Measurements from ENCODE around the gene BEND6. TPM values are rescaled to one million over a fixed set of nuclear protein-coding genes. Genes with fewer than 3 reads are reported as not detected.

BEND6 gene
- total and polyA plus RNA-seq, 7 donors = 0.14 to 1.1 (median 0.30) TPM

DNA sequence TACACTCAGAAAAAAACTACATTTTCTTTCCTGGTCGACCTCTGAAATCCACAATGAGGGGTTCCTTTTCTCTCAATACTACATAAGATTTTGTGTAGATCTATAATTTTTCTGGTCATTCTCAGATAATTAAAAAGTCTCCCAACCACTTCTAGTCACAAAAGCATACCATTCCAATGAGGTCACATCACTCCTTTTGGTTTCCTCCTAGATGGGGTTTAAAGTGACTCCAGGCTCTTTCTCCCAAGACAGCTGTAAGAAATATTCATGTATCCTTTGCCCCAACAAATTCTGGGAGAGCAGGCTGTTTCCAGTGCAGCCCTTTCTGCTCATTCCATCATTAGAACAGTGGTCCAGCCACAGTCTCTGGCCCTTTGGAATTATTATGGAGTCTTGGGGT lies 43.1 kb upstream of the BEND6 start:
- intact Hi-C loops (cut with DNase I) = no loop called here
- no peak for ATAC-seq
- 74 to 79% (median 78%) methylated on average over 1 of the region's 1 CpG for WGBS, 3 donors
- no peak overlapping the region for H3K4me3 ChIP-seq
- no peaks in the 10 kb centered on the region for H3K36me3 ChIP-seq (ENCODE audit: insufficient read depth in 1 of 2, low read depth in 1 of 2)
- H3K9me3 ChIP-seq = no peaks in the 10 kb centered on the region
- no peak for TF ChIP-seq CTCF (IDR thresholded peaks at IDR 0.05)
- H3K27ac ChIP-seq = no peak overlapping the region
- no peak for DNase-seq
- peaks cover 6% of the 10 kb centered on the region for H3K4me1 ChIP-seq
- no peaks in the 10 kb centered on the region for H3K27me3 ChIP-seq (ENCODE audit: insufficient read depth in 3 of 3, low read length in 2 of 3)

DNA sequence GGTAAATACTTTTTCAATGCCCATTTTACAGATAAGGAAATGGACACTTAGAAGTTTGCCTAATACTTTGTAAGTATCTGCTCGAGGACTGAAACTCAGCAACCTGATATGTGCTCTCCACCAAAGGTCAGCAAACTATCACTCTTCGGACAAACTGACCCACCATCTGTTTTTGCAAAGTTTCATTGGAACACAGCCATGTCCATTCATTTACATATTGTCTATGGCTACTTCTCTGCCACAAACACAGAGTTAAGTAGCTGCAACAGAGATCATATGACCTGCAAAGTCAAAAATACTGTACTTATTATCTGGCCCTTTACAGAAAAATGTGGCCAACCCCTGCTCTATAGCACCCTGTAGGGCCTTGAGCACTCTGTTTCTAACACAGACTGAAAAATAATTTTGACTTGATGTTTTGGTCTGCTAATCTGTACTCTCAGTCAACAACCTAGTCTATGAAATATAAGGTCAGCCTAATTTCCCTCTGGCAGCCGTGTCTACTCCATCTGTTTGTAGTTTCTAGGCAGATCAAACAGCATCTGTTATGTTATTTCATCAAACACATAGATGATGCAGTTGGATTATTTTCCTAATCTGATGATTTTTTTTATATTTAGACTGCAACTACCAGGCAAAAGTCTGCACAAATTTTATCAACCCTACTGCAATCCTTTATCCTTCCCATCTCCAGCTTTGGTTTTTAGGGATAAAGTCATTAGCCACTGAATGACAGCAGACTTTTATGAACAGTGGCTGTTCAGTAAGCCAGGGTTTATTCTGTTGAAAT lies 41.4 kb upstream of the BEND6 start:
- no peak overlapping the region for H3K27ac ChIP-seq
- H3K4me3 ChIP-seq = no peak overlapping the region
- WGBS, 3 donors = 18 to 33% (median 20%) methylated on average over 3 of the region's 3 CpGs
- no peaks in the 10 kb centered on the region for H3K9me3 ChIP-seq
- no peaks in the 10 kb centered on the region for H3K27me3 ChIP-seq (ENCODE audit: insufficient read depth in 3 of 3, low read length in 2 of 3)
- peaks cover 6% of the 10 kb centered on the region for H3K4me1 ChIP-seq
- TF ChIP-seq CTCF (IDR thresholded peaks at IDR 0.05) = no peak
- no peak for DNase-seq
- H3K36me3 ChIP-seq (ENCODE audit: insufficient read depth in 1 of 2, low read depth in 1 of 2) = no peaks in the 10 kb centered on the region
- ATAC-seq = no peak
- intact Hi-C loops (cut with DNase I) = no loop called here

- ATAC-seq (peak; percentile 88 to 97 (median 94)), DNase-seq (peak; percentile 24 to 64)
- Histone ChIP-seq H3K4me3 (no peak overlapping the region), H3K27ac (peak overlapping the region; percentile 11), H3K9me3 (no peaks in the 10 kb centered on the region), H3K36me3 (ENCODE audit: insufficient read depth in 1 of 2, low read depth in 1 of 2) (no peaks in the 10 kb centered on the region), H3K4me1 (peaks cover 6% of the 10 kb centered on the region), H3K27me3 (ENCODE audit: insufficient read depth in 3 of 3, low read length in 2 of 3) (no peaks in the 10 kb centered on the region)
- WGBS, 3 donors = 50 to 58% (median 53%) methylated on average over 8 of the region's 8 CpGs
- no peak for TF ChIP-seq CTCF (IDR thresholded peaks at IDR 0.05)
- intact Hi-C loops (cut with DNase I) = loop anchor here in 1 of 2 donors (5.0 kb wide), 1 partner anchor 102 kb away; no protein-coding TSS in a partner anchor
Measured at GRCh38 chr6:56914798-56915658, 39.9 kb upstream of the BEND6 start.

DNA sequence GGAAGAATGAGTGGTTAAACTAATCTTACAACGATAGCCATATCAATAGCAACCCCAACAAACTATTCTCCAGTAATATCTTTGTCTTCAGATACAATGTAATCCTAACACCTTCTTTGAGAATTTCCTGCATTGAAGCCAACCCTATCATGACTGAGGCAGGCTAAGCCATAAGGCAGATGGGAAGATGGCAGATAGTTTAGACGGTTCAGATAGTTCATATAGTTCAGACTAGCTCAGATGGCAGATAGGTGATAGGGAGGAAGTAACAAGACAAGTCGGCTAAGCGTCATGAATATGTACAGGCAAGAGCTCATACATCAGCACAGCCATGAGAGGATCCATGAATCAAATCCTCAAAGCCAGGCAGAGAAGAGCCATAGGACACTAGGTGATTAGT lies 39.1 kb upstream of the BEND6 start:
- no peak for TF ChIP-seq CTCF (IDR thresholded peaks at IDR 0.05)
- Histone ChIP-seq H3K27ac (no peak overlapping the region), H3K36me3 (ENCODE audit: insufficient read depth in 1 of 2, low read depth in 1 of 2) (no peaks in the 10 kb centered on the region), H3K9me3 (no peaks in the 10 kb centered on the region), H3K4me3 (no peak overlapping the region), H3K27me3 (ENCODE audit: insufficient read depth in 3 of 3, low read length in 2 of 3) (no peaks in the 10 kb centered on the region), H3K4me1 (peaks cover 6% of the 10 kb centered on the region)
- no peak for ATAC-seq
- DNase-seq = no peak
- intact Hi-C loops (cut with DNase I) = loop anchor here in 1 of 2 donors (5.0 kb wide), 1 partner anchor 101 kb away; no protein-coding TSS in a partner anchor
- 84 to 91% (median 85%) methylated on average over 4 of the region's 4 CpGs for WGBS, 3 donors

Data from psoas muscle (tissue), 8 donors.